Stomach (tissue), 4 donors: ENCODE data around the gene CDK2AP2.

Experiments
- CTCF ChIP-seq, 7 experiments: fragments of 450-650 bp in 4 of 7; fragments of 200-600 bp in 3 of 7; sonication (generic) in 3 of 7; IDR thresholded peaks; one replicate each; pipeline ENCODE4 v1.5.1; 2016 to 2019; ENCODE audit warnings: antibody characterized with exemption in 7 of 7, control low read depth in 2 of 7, mild to moderate bottlenecking in 1 of 7
- POLR2A ChIP-seq, 4 donors: fragments of 450-650 bp; IDR thresholded peaks; one replicate each; pipeline ENCODE4 v1.6.1; 2016; ENCODE audit warnings: antibody characterized with exemption in 4 of 4, control low read depth in 2 of 4, mild to moderate bottlenecking in 1 of 4, moderate library complexity in 1 of 4
- POLR2AphosphoS5 ChIP-seq, 3 donors: sonication (generic); formaldehyde crosslinking; IDR thresholded peaks; one replicate each; pipeline ENCODE4 v1.6.1; 2016; ENCODE audit warnings: antibody characterized with exemption in 3 of 3

- no peak for TF ChIP-seq POLR2AphosphoS5 (IDR thresholded peaks at IDR 0.05)
- no peak for TF ChIP-seq POLR2A (IDR thresholded peaks at IDR 0.05)
- TF ChIP-seq CTCF (IDR thresholded peaks at IDR 0.05) = no peak
Measured at GRCh38 chr11:67524480-67524808, 16.5 kb upstream of the CDK2AP2 start.
